H9 (cell line): ENCODE results near the gene IL15RA. TPM values are rescaled to one million over a fixed set of nuclear protein-coding genes. Genes with fewer than 3 reads are reported as not detected.

ENCODE experiments used
- DNase-seq: peaks from one replicate; pipeline ENCODE4 v3.0.0-alpha.2; 2017
- H2AFZ ChIP-seq: one replicate; pipeline ENCODE4 v1.6.1; 2013; ENCODE audit warnings: mild to moderate bottlenecking, low read length, control low read depth, moderate library complexity
- H2AK5ac ChIP-seq: 2 replicates; pipeline ENCODE4 v1.6.1; 2013; ENCODE audit warnings: low read length, control low read depth, mixed read lengths; ENCODE audit not compliant: insufficient read length
- H2BK120ac ChIP-seq: one replicate; pipeline ENCODE4 v1.6.1; 2013; ENCODE audit warnings: low read depth, mild to moderate bottlenecking, low read length, control low read depth, inconsistent platforms; ENCODE audit not compliant: poor library complexity, severe bottlenecking
- H2BK12ac ChIP-seq: 2 replicates; pipeline ENCODE4 v1.6.1; 2013; ENCODE audit warnings: low read length, control low read depth, mixed read lengths, low read depth; ENCODE audit not compliant: insufficient read length
- H2BK15ac ChIP-seq: 2 replicates; pipeline ENCODE4 v1.6.1; 2013; ENCODE audit warnings: low read depth, low read length, control low read depth
- H2BK20ac ChIP-seq: one replicate; pipeline ENCODE4 v1.6.1; 2013; ENCODE audit warnings: low read depth, mild to moderate bottlenecking, low read length, control low read depth, inconsistent platforms; ENCODE audit not compliant: poor library complexity, severe bottlenecking
- H2BK5ac ChIP-seq: 2 replicates; pipeline ENCODE4 v1.6.1; 2013; ENCODE audit warnings: low read length, control low read depth, mixed read lengths; ENCODE audit not compliant: insufficient read length
- H3K14ac ChIP-seq: 2 replicates; pipeline ENCODE4 v1.6.1; 2013; ENCODE audit warnings: low read length, control low read depth; ENCODE audit not compliant: insufficient read depth
- H3K18ac ChIP-seq: 2 replicates; pipeline ENCODE4 v1.6.1; 2013; ENCODE audit warnings: low read depth, mild to moderate bottlenecking, mixed read lengths, low read length, control low read depth; ENCODE audit not compliant: insufficient read length
- H3K23ac ChIP-seq: 2 replicates; pipeline ENCODE4 v1.6.1; 2013; ENCODE audit warnings: low read length, control low read depth, mixed read lengths, low read depth; ENCODE audit not compliant: insufficient read length
- H3K23me2 ChIP-seq: 2 replicates; pipeline ENCODE4 v1.6.1; 2013; ENCODE audit warnings: low read depth, mild to moderate bottlenecking, mixed read lengths, low read length, control low read depth; ENCODE audit not compliant: insufficient read length, poor library complexity, severe bottlenecking
- H3K27ac ChIP-seq: 2 replicates; pipeline ENCODE4 v1.5.1; 2013; ENCODE audit warnings: low read length, control low read depth, mixed read lengths, low read depth; ENCODE audit not compliant: insufficient read length
- H3K27me3 ChIP-seq: 2 replicates; pipeline ENCODE4 v1.6.1; 2013; ENCODE audit warnings: low read length, control low read depth, inconsistent platforms; ENCODE audit not compliant: insufficient read depth
- H3K4ac ChIP-seq: 2 replicates; pipeline ENCODE4 v1.6.1; 2013; ENCODE audit warnings: low read depth, mild to moderate bottlenecking, control low read depth, inconsistent platforms, low read length, moderate library complexity
- H3K4me1 ChIP-seq: 2 replicates; pipeline ENCODE4 v1.6.1; 2013; ENCODE audit warnings: low read length, control low read depth, inconsistent platforms; ENCODE audit not compliant: insufficient read depth
- H3K4me2 ChIP-seq: 2 replicates; pipeline ENCODE4 v1.6.1; 2013; ENCODE audit warnings: low read length, control low read depth, mixed read lengths; ENCODE audit not compliant: insufficient read length, insufficient read depth
- H3K56ac ChIP-seq: 2 replicates; pipeline ENCODE4 v1.6.1; 2013; ENCODE audit warnings: low read depth, mild to moderate bottlenecking, mixed read lengths, low read length, control low read depth; ENCODE audit not compliant: insufficient read length
- H3K79me1 ChIP-seq: 2 replicates; pipeline ENCODE4 v1.6.1; 2013; ENCODE audit warnings: low read depth, mild to moderate bottlenecking, moderate library complexity, low read length, control low read depth, inconsistent platforms; ENCODE audit not compliant: insufficient read depth, poor library complexity, severe bottlenecking
- H3K79me2 ChIP-seq: 2 replicates; pipeline ENCODE4 v1.6.1; 2013; ENCODE audit warnings: low read length, control low read depth, inconsistent platforms; ENCODE audit not compliant: insufficient read depth
- H3K9ac ChIP-seq: 2 replicates; pipeline ENCODE4 v1.6.1; 2013; ENCODE audit warnings: low read length, control low read depth, mixed read lengths; ENCODE audit not compliant: insufficient read length; ENCODE audit errors: extremely low read depth
- H3K9me3 ChIP-seq: one replicate; pipeline ENCODE4 v1.6.1; 2013; ENCODE audit warnings: low read depth, low read length, inconsistent platforms; ENCODE audit not compliant: control insufficient read depth
- H3T11ph ChIP-seq: one replicate; pipeline ENCODE4 v1.6.1; 2013; ENCODE audit warnings: mild to moderate bottlenecking, low read length, control low read depth, inconsistent platforms
- H4K20me1 ChIP-seq: one replicate; pipeline ENCODE4 v1.6.1; 2013; ENCODE audit not compliant: control insufficient read depth, insufficient read length, insufficient read depth
- H4K5ac ChIP-seq: 2 replicates; pipeline ENCODE4 v1.6.1; 2013; ENCODE audit warnings: low read depth, mild to moderate bottlenecking, mixed read lengths, low read length, control low read depth; ENCODE audit not compliant: insufficient read length
- H4K8ac ChIP-seq: replicated peaks from 2 replicates; pipeline ENCODE4 v1.6.1; 2013; ENCODE audit warnings: low read length, control low read depth, mixed read lengths, low read depth; ENCODE audit not compliant: insufficient read length
- H4K91ac ChIP-seq: 2 replicates; pipeline ENCODE4 v1.6.1; 2013; ENCODE audit warnings: low read depth, mild to moderate bottlenecking, moderate library complexity, mixed read lengths, low read length, control low read depth; ENCODE audit not compliant: insufficient read length
- H3K27ac Mint-ChIP-seq, 3 experiments: 2 replicates in 2 of 3; 3 replicates in 1 of 3; pipeline ENCODE4 v1.8.0; 2020 to 2021; ENCODE audit warnings: mixed read lengths in 3 of 3, mild to moderate bottlenecking in 1 of 3, moderate library complexity in 1 of 3
- H3K27me3 Mint-ChIP-seq: 2 replicates; pipeline ENCODE4 v1.8.0; 2021; ENCODE audit warnings: low read depth, mild to moderate bottlenecking, moderate library complexity, mixed read lengths
- H3K36me3 Mint-ChIP-seq, 3 experiments: 2 replicates in 2 of 3; 3 replicates in 1 of 3; pipeline ENCODE4 v1.8.0; 2020 to 2021; ENCODE audit warnings: low read depth in 3 of 3, mixed read lengths in 3 of 3; ENCODE audit not compliant: insufficient read depth in 1 of 3
- H3K4me1 Mint-ChIP-seq, 2 experiments: 2 replicates each; pipeline ENCODE4 v1.8.0; 2020; ENCODE audit warnings: mixed read lengths in 2 of 2
- H3K4me3 Mint-ChIP-seq, 2 experiments: 2 replicates in 1 of 2; 3 replicates in 1 of 2; pipeline ENCODE4 v1.8.0; 2020 to 2021; ENCODE audit warnings: mild to moderate bottlenecking in 2 of 2, mixed read lengths in 2 of 2, moderate library complexity in 1 of 2
- H3K9me3 Mint-ChIP-seq, 2 experiments: 2 replicates in 1 of 2; 3 replicates in 1 of 2; pipeline ENCODE4 v1.8.0; 2020; ENCODE audit warnings: mild to moderate bottlenecking in 2 of 2, mixed read lengths in 2 of 2, moderate library complexity in 1 of 2
- CTCF ChIP-seq: fragments of 200-600 bp; sonication (generic); conservative IDR thresholded peaks from 3 replicates; pipeline ENCODE4 v1.8.0; 2021; ENCODE audit warnings: antibody characterized with exemption, mild to moderate bottlenecking
- WGBS: extraction: QIAGEN DNeasy Blood & Tissue Kit; methylation state at CpG from one replicate; pipeline ENCODE4 v1.1.7; 2013; ENCODE audit warnings: missing lambda C conversion rate, low lambda C conversion rate, mixed read lengths; ENCODE audit not compliant: insufficient read length; ENCODE audit errors: extremely low coverage; 5-methylcytosine and 5-hydroxymethylcytosine counted together
- total RNA-seq: library from RNA; stranded (reverse); gene quantifications from 2 replicates; pipeline ENCODE4 v1.2.1, GENCODE V29; 2021

Gene IL15RA
- total RNA-seq, 1 experiment from 2014 or later: 0.31 TPM

- no peak overlapping the region for H4K8ac ChIP-seq
- H2BK5ac ChIP-seq: no peak overlapping the region
- H3K27ac ChIP-seq: no peak overlapping the region
- no peak overlapping the region for H3K18ac ChIP-seq
- Mint-ChIP-seq H3K27ac (no peak overlapping the region), H3K36me3 (peaks cover 0 to under 1% (median 0%) of the 10 kb centered on the region in 3 experiments; a peak in 2 of 7 replicates), H3K4me3 (no peak overlapping the region), H3K27me3 (peaks cover 48% of the 10 kb centered on the region), H3K9me3 (no peaks in the 10 kb centered on the region), H3K4me1 (peaks cover 4% of the 10 kb centered on the region in 2 experiments; a peak in 3 of 4 replicates)
- no peak overlapping the region for H3K9ac ChIP-seq
- no peak overlapping the region for H3K4me2 ChIP-seq
- H2BK15ac ChIP-seq: no peak overlapping the region
- H4K5ac ChIP-seq: no peak overlapping the region
- no peak overlapping the region for H2BK120ac ChIP-seq
- TF ChIP-seq CTCF: no peak
- H3K27me3 ChIP-seq: peaks cover 5% of the 10 kb centered on the region; the same call in 1 of the 2 replicates
- H3K23me2 ChIP-seq: no peaks in the 10 kb centered on the region
- WGBS: no CpG with 5 or more reads among the region's 9 CpGs
- H3K14ac ChIP-seq: no peak overlapping the region
- H3K4me1 ChIP-seq: no peaks in the 10 kb centered on the region; the same call in 1 of the 2 replicates
- H2AFZ ChIP-seq: no peak overlapping the region
- H4K91ac ChIP-seq: no peak overlapping the region
- no peak overlapping the region for H2BK20ac ChIP-seq
- H3K79me2 ChIP-seq: no peaks in the 10 kb centered on the region
- no peaks in the 10 kb centered on the region for H3K9me3 ChIP-seq
- DNase-seq: no peak
- H2AK5ac ChIP-seq: no peak overlapping the region
- H3K79me1 ChIP-seq: no peaks in the 10 kb centered on the region
- H3K4ac ChIP-seq: no peak overlapping the region
- H3K23ac ChIP-seq: no peak overlapping the region
- H3T11ph ChIP-seq: no peak overlapping the region
- no peak overlapping the region for H3K56ac ChIP-seq
- no peaks in the 10 kb centered on the region for H4K20me1 ChIP-seq
- H2BK12ac ChIP-seq: no peak overlapping the region
Observed at GRCh38 chr10:5981529-5981928, 4.2 kb upstream of the IL15RA start.
